ENCODE results near the gene DENND1B. TPM values are rescaled to one million over a fixed set of nuclear protein-coding genes. Genes with fewer than 3 reads are reported as not detected.

Gene DENND1B
- polyA plus RNA-seq, 1 of the 3 experiments (the other 2 are of a cell fraction), result 1.4 TPM

DNA sequence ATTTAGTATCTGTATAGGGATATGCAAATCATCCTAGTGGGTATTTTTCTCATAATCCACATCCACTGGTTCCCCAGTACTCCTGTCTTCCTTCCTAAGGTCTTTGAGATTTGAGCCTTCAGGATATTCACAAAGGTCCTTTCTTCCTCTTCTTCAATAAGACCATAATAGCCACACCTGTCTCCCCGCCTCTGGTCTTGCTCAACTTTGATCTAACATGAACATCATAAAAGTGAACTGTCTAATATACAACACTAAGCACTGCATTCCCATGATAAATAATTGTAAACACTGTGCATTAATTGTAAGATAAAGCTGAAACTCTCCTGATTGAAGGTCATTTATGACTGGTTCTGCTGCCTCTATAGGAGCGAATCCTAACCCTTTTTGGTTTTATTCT lies 184.6 kb downstream of the DENND1B start (continued):
- TF ChIP-seq, protein P1, sequence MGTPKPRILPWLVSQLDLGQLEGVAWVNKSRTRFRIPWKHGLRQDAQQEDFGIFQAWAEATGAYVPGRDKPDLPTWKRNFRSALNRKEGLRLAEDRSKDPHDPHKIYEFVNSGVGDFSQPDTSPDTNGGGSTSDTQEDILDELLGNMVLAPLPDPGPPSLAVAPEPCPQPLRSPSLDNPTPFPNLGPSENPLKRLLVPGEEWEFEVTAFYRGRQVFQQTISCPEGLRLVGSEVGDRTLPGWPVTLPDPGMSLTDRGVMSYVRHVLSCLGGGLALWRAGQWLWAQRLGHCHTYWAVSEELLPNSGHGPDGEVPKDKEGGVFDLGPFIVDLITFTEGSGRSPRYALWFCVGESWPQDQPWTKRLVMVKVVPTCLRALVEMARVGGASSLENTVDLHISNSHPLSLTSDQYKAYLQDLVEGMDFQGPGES (IDR thresholded peaks at IDR 0.05; ENCODE audit: low read depth, low read length), result no peak
- TF ChIP-seq MXI1 (IDR thresholded peaks at IDR 0.05; ENCODE audit: low read depth, low read length), result no peak
- no peak for TF ChIP-seq TCF12 (IDR thresholded peaks at IDR 0.05)

DNA sequence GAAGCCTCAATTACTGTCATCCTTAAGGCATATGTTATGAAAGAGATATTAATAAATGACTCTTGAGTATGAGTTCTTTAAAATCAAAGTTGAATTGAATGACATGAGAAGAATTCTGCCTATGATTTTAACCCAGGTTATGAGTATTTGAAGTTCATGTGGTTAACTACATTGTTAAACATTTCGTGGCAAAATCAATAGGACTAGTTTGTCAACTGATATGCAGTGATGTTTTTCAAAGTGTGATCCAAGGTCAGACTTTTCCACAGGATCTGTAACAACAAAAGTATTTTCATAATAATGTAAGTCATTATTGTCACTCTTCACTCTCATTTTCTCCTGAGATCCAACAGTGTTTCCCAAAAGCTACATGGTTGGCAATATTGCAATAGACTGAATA lies 189.5 kb downstream of the DENND1B start:
- Histone ChIP-seq H3K4me2 (no peak overlapping the region), H3K4me1 (ENCODE audit: control insufficient read depth in 1 of 2, insufficient read depth in 2 of 2, low read depth in 1 of 2, low read length in 1 of 2) (no peaks in the 10 kb centered on the region), H3K79me2 (ENCODE audit: insufficient read depth) (no peaks in the 10 kb centered on the region), H4K20me1 (ENCODE audit: insufficient read depth) (no peaks in the 10 kb centered on the region), H3K9me3 (no peaks in the 10 kb centered on the region), H3K4me3 (ENCODE audit: low read depth in 2 of 2, low read length in 1 of 2) (no peak overlapping the region), H3K9ac (no peak overlapping the region), H3K36me3 (replicated peaks in 1 of 2; ENCODE audit: control insufficient read depth in 1 of 2, insufficient read depth in 2 of 2, low read length in 1 of 2) (peaks cover 7 to 11% of the 10 kb centered on the region in 2 experiments), H3K9me2 (no peaks in the 10 kb centered on the region), H3K27ac (ENCODE audit: low read depth in 2 of 2, low read length in 1 of 2) (no peak overlapping the region), H3F3A (replicated peaks; ENCODE audit: insufficient read depth) (no peaks in the 10 kb centered on the region), H3K27me3 (ENCODE audit: insufficient read depth) (no peaks in the 10 kb centered on the region), H2AFZ (ENCODE audit: low read depth) (no peak overlapping the region)
- TF ChIP-seq, protein P2, sequence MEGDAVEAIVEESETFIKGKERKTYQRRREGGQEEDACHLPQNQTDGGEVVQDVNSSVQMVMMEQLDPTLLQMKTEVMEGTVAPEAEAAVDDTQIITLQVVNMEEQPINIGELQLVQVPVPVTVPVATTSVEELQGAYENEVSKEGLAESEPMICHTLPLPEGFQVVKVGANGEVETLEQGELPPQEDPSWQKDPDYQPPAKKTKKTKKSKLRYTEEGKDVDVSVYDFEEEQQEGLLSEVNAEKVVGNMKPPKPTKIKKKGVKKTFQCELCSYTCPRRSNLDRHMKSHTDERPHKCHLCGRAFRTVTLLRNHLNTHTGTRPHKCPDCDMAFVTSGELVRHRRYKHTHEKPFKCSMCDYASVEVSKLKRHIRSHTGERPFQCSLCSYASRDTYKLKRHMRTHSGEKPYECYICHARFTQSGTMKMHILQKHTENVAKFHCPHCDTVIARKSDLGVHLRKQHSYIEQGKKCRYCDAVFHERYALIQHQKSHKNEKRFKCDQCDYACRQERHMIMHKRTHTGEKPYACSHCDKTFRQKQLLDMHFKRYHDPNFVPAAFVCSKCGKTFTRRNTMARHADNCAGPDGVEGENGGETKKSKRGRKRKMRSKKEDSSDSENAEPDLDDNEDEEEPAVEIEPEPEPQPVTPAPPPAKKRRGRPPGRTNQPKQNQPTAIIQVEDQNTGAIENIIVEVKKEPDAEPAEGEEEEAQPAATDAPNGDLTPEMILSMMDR (IDR thresholded peaks at IDR 0.05), result no peak
- no peak for TF ChIP-seq RXRA (IDR thresholded peaks at IDR 0.05; ENCODE audit: borderline replicate concordance, low read depth)
- no peak for TF ChIP-seq TAF1 (IDR thresholded peaks at IDR 0.05; ENCODE audit: borderline replicate concordance, low read depth, low read length)
- no peak for TF ChIP-seq EP300 (IDR thresholded peaks at IDR 0.05; ENCODE audit: borderline replicate concordance in 1 of 2, low read depth in 1 of 2, low read length in 1 of 2)
- no peak for TF ChIP-seq NRF1 (IDR thresholded peaks at IDR 0.05; ENCODE audit: low read depth, low read length)
- TF ChIP-seq CHD2 (IDR thresholded peaks at IDR 0.05; ENCODE audit: low read length, partially characterized antibody), result no peak
- no peak for TF ChIP-seq NFIC (IDR thresholded peaks at IDR 0.05; ENCODE audit: borderline replicate concordance)
- no peak for TF ChIP-seq RCOR1 (IDR thresholded peaks at IDR 0.05; ENCODE audit: low read length)
- no peak for TF ChIP-seq TCF12 (IDR thresholded peaks at IDR 0.05)
- no peak for TF ChIP-seq FOXM1 (IDR thresholded peaks at IDR 0.05; ENCODE audit: low read depth)
- TF ChIP-seq, protein P3, sequence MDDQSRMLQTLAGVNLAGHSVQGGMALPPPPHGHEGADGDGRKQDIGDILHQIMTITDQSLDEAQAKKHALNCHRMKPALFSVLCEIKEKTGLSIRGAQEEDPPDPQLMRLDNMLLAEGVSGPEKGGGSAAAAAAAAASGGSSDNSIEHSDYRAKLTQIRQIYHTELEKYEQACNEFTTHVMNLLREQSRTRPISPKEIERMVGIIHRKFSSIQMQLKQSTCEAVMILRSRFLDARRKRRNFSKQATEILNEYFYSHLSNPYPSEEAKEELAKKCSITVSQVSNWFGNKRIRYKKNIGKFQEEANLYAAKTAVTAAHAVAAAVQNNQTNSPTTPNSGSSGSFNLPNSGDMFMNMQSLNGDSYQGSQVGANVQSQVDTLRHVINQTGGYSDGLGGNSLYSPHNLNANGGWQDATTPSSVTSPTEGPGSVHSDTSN (IDR thresholded peaks at IDR 0.05), result no peak
- no peak for TF ChIP-seq YY1 (IDR thresholded peaks at IDR 0.05; ENCODE audit: low read depth)
- no peak for TF ChIP-seq SIN3A (IDR thresholded peaks at IDR 0.05; ENCODE audit: borderline replicate concordance, low read depth, low read length)
- no peak for TF ChIP-seq MXI1 (IDR thresholded peaks at IDR 0.05; ENCODE audit: low read depth, low read length)
- ChIA-PET CTCF (interaction anchor here (0.7 to 1.1 kb wide), 2 partner anchors 29 to 76 kb away, joined by 3 to 6 read pairs; no protein-coding TSS in a partner anchor), POLR2A (no interaction called here)
- WGBS (ENCODE audit: low lambda C conversion rate), result 74% methylated on average over 1 of the region's 1 CpG
- no peak for DNase-seq
